Measurements from ENCODE around the gene OR4F15.

Gene OR4F15

GRCh38 chr15:101808201-101808600, 3.8 kb upstream of the OR4F15 start:
- DNase-seq (ENCODE audit: low read depth) = peak; percentile 16
- no peak overlapping the region for H3K4me3 ChIP-seq (ENCODE audit: low read depth, low read length)
- no peak for TF ChIP-seq CTCF (conservative IDR thresholded peaks at IDR 0.05; ENCODE audit: low read depth, low read length)

- TF ChIP-seq CTCF (conservative IDR thresholded peaks at IDR 0.05; ENCODE audit: low read depth, low read length) = no peak
- DNase-seq (ENCODE audit: low read depth) = no peak
- H3K4me3 ChIP-seq (ENCODE audit: low read depth, low read length) = no peak overlapping the region
Measured at GRCh38 chr15:101810456-101810855, 1.5 kb upstream of the OR4F15 start.

DNA sequence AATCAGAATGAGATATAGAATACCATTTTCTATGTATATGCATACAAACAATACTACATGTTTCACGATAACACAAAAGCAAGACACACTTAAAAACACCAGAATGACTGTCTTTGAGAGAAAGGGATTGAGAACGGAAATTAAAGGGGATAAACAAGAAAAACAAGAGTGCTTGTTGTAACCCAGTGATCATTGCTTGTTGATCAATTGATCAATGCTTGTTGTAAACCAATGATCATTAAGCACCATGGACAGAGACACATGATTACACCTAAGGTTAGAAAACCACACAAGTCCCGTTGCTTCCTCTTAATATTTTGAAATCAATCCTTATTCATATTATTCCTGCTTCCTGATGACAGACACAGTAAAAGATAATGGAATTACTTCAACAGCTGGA, 1.1 kb upstream of the OR4F15 start:
- DNase-seq (ENCODE audit: low read depth) = peak; percentile 10
- TF ChIP-seq CTCF (conservative IDR thresholded peaks at IDR 0.05; ENCODE audit: low read depth, low read length) = no peak
- H3K4me3 ChIP-seq (ENCODE audit: low read depth, low read length) = no peak overlapping the region

GRCh38 chr15:101813803-101814534, 2.0 kb downstream of the OR4F15 start:
- H3K4me3 ChIP-seq (ENCODE audit: low read depth, low read length) = no peak overlapping the region
- peak; percentile 4 for DNase-seq (ENCODE audit: low read depth)
- TF ChIP-seq CTCF (conservative IDR thresholded peaks at IDR 0.05; ENCODE audit: low read depth, low read length) = no peak

DNA sequence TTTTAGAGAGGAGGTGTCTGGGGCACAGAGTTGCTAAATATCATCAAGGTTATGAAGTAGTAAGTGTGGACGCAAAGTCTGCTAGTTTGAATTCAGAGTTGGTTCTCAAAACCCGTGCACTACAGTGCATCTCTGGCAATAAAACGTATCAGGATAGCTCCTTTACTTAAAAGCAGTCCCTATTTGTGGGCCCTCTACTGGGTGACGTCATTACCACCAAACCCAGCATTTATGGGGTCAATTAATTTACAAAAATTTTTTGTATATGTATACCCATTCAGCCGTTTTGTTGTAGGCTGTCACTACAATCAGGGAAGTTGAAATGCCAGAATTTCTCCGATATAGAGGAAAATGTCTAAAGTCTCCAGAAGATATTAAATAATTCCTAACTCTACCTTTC, 8.8 kb downstream of the OR4F15 start:
- H3K4me3 ChIP-seq (ENCODE audit: low read depth, low read length) = no peak overlapping the region
- DNase-seq (ENCODE audit: low read depth) = no peak
- TF ChIP-seq CTCF (conservative IDR thresholded peaks at IDR 0.05; ENCODE audit: low read depth, low read length) = no peak

- DNase-seq (ENCODE audit: low read depth) = no peak
- no peak for TF ChIP-seq CTCF (conservative IDR thresholded peaks at IDR 0.05; ENCODE audit: low read depth, low read length)
- H3K4me3 ChIP-seq (ENCODE audit: low read depth, low read length) = no peak overlapping the region
Measured at GRCh38 chr15:101827257-101827656, 15.3 kb downstream of the OR4F15 start.

GRCh38 chr15:101828774-101829173, 16.8 kb downstream of the OR4F15 start:
- H3K4me3 ChIP-seq (ENCODE audit: low read depth, low read length) = no peak overlapping the region
- no peak for TF ChIP-seq CTCF (conservative IDR thresholded peaks at IDR 0.05; ENCODE audit: low read depth, low read length)
- no peak for DNase-seq (ENCODE audit: low read depth)

Data from choroid plexus epithelial cell (primary cell).